HUES6 (cell line): ENCODE measurements around the gene C2orf42.
"Not testable (repeated sequence)": the region's sequence is repeated elsewhere in the genome, so short reads cannot be mapped to it uniquely, and the experiment has no call there.

Source experiments
- H3K27ac ChIP-seq: 2 replicates; pipeline ENCODE4 v1.7.0; 2013; ENCODE audit warnings: low read depth, mild to moderate bottlenecking, low read length, inconsistent platforms
- H3K27me3 ChIP-seq: 2 replicates; pipeline ENCODE4 v1.6.1; 2013; ENCODE audit warnings: low read length; ENCODE audit not compliant: control insufficient read depth, insufficient read depth
- H3K36me3 ChIP-seq: 2 replicates; pipeline ENCODE4 v1.6.1; 2013; ENCODE audit warnings: low read length; ENCODE audit not compliant: control insufficient read depth, insufficient read depth
- H3K4me1 ChIP-seq: 2 replicates; pipeline ENCODE4 v1.6.1; 2013; ENCODE audit warnings: low read length; ENCODE audit not compliant: control insufficient read depth, insufficient read depth
- H3K4me3 ChIP-seq: 2 replicates; pipeline ENCODE4 v1.5.1; 2013; ENCODE audit warnings: low read depth, low read length
- H3K9ac ChIP-seq: one replicate; pipeline ENCODE4 v1.6.1; 2013; ENCODE audit warnings: mild to moderate bottlenecking, low read length
- H3K9me3 ChIP-seq: 2 replicates; pipeline ENCODE4 v1.6.1; 2013; ENCODE audit warnings: low read depth, low read length; ENCODE audit not compliant: control insufficient read depth, insufficient read depth

The C2orf42 gene

GRCh38 chr2:70113359-70114070, 77.3 kb downstream of the C2orf42 start:
- 0 out of 2 replicates have a peak overlapping the region, but pooled peaks have one; percentile 37 for H3K27ac ChIP-seq
- H3K36me3 ChIP-seq, result no peaks in the 10 kb centered on the region
- H3K4me3 ChIP-seq, result no peak overlapping the region
- no peaks in the 10 kb centered on the region for H3K9me3 ChIP-seq
- H3K9ac ChIP-seq, result no peak overlapping the region
- peaks cover 44% of the 10 kb centered on the region for H3K4me1 ChIP-seq
- no peaks in the 10 kb centered on the region for H3K27me3 ChIP-seq

- Histone ChIP-seq H3K4me3 (no peak overlapping the region), H3K9me3 (no peaks in the 10 kb centered on the region), H3K27ac (no peak overlapping the region), H3K9ac (no peak overlapping the region), H3K4me1 (peaks cover 54% of the 10 kb centered on the region), H3K27me3 (no peaks in the 10 kb centered on the region), H3K36me3 (no peaks in the 10 kb centered on the region)
These were observed 78.8 kb downstream of the C2orf42 start for GRCh38 chr2:70111752-70112591.

GRCh38 chr2:70110397-70110796, 80.4 kb downstream of the C2orf42 start:
- H3K36me3 ChIP-seq, H3K9me3 ChIP-seq, H3K27ac ChIP-seq, H3K4me3 ChIP-seq, H3K27me3 ChIP-seq, H3K9ac ChIP-seq: not testable (repeated sequence)
- peaks cover 42% of the 10 kb centered on the region for H3K4me1 ChIP-seq

- H3K9me3 ChIP-seq, H3K9ac ChIP-seq, H3K27ac ChIP-seq, H3K27me3 ChIP-seq, H3K4me3 ChIP-seq, H3K36me3 ChIP-seq: not testable (repeated sequence)
- peaks cover 40% of the 10 kb centered on the region for H3K4me1 ChIP-seq
These were observed 84.7 kb downstream of the C2orf42 start for GRCh38 chr2:70106138-70106537.

- peaks cover 34% of the 10 kb centered on the region for H3K4me1 ChIP-seq
- H3K27ac ChIP-seq, result no peak overlapping the region
- no peaks in the 10 kb centered on the region for H3K27me3 ChIP-seq
- no peak overlapping the region for H3K4me3 ChIP-seq
- peak overlapping the region; percentile 14 for H3K9ac ChIP-seq
- H3K9me3 ChIP-seq, result no peaks in the 10 kb centered on the region
- no peaks in the 10 kb centered on the region for H3K36me3 ChIP-seq
These were observed 86.3 kb downstream of the C2orf42 start for GRCh38 chr2:70104231-70105111.

GRCh38 chr2:70103531-70104061, 87.2 kb downstream of the C2orf42 start:
- Histone ChIP-seq H3K9ac (no peak overlapping the region), H3K36me3 (no peaks in the 10 kb centered on the region), H3K27me3 (no peaks in the 10 kb centered on the region), H3K27ac (no peak overlapping the region), H3K4me1 (peaks cover 29% of the 10 kb centered on the region), H3K4me3 (no peak overlapping the region), H3K9me3 (no peaks in the 10 kb centered on the region)

- H3K4me3 ChIP-seq, H3K36me3 ChIP-seq, H3K27me3 ChIP-seq, H3K27ac ChIP-seq, H3K9ac ChIP-seq, H3K9me3 ChIP-seq: not testable (repeated sequence)
- H3K4me1 ChIP-seq, result peaks cover 17% of the 10 kb centered on the region
These were observed 88.4 kb downstream of the C2orf42 start for GRCh38 chr2:70102323-70102905.

- H3K9ac ChIP-seq, H3K9me3 ChIP-seq, H3K36me3 ChIP-seq, H3K27me3 ChIP-seq, H3K27ac ChIP-seq, H3K4me3 ChIP-seq: not testable (repeated sequence)
- peaks cover 15% of the 10 kb centered on the region for H3K4me1 ChIP-seq
These were observed 89.1 kb downstream of the C2orf42 start for GRCh38 chr2:70101686-70102085.

- Histone ChIP-seq H3K4me3 (no peak overlapping the region), H3K9me3 (no peaks in the 10 kb centered on the region), H3K36me3 (no peaks in the 10 kb centered on the region), H3K27ac (no peak overlapping the region), H3K27me3 (no peaks in the 10 kb centered on the region), H3K4me1 (peaks cover 15% of the 10 kb centered on the region), H3K9ac (no peak overlapping the region)
These were observed 89.6 kb downstream of the C2orf42 start for GRCh38 chr2:70101174-70101573.
